Cardiac fibroblast (primary cell): ENCODE results near the gene GET4.

Source experiments
- DNase-seq, 2 donors: peaks; one replicate each; pipeline versions ENCODE4 v3.0.0 to v3.0.0-alpha.2; 2010; ENCODE audit warnings: low read depth in 2 of 2
- H3K4me3 ChIP-seq, 2 donors: replicated peaks in 1 of 2; 1 replicate in 1 of 2; 2 replicates in 1 of 2; pipeline ENCODE4 v1.5.1; 2011; ENCODE audit warnings: low read depth in 2 of 2, low read length in 2 of 2, mild to moderate bottlenecking in 2 of 2, moderate library complexity in 1 of 2
- TF ChIP-seq, protein P1 (sequence below): IDR thresholded peaks from one replicate; pipeline ENCODE4 v1.5.1; 2011; ENCODE audit warnings: low read depth, mild to moderate bottlenecking, low read length, inconsistent platforms

Gene GET4

DNA sequence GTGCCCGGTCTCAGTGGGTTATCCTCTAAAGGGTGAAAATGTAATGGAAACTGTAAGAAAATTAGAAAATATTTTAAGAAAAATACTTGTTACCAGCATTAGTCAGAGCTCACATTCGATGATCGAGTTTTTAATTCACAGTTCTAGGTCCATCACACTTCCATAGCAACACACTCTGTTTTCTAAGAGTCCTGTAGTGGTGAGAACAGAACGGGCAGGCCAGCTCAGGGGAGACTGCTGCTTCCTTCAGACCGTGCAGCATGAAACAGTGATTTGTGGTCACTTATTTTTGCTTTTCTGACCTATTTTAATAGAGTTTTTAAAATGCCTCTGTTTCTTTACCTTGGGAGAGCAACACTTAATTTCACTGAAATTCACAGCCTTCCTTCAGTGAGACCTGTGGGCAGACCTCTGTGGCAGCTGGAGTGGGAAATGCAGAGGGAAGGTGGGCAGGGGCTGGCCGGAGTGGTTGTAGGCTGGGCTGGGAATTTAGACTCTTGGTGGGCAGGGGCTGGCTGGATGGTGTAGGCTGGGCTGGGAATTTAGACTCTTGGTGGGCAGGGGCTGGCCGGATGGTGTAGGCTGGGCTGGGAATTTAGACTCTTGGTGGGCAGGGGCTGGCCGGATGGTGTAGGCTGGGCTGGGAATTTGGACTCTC is 42.6 kb upstream of the GET4 start:
- no peak overlapping the region for H3K4me3 ChIP-seq
- TF ChIP-seq, protein P1, sequence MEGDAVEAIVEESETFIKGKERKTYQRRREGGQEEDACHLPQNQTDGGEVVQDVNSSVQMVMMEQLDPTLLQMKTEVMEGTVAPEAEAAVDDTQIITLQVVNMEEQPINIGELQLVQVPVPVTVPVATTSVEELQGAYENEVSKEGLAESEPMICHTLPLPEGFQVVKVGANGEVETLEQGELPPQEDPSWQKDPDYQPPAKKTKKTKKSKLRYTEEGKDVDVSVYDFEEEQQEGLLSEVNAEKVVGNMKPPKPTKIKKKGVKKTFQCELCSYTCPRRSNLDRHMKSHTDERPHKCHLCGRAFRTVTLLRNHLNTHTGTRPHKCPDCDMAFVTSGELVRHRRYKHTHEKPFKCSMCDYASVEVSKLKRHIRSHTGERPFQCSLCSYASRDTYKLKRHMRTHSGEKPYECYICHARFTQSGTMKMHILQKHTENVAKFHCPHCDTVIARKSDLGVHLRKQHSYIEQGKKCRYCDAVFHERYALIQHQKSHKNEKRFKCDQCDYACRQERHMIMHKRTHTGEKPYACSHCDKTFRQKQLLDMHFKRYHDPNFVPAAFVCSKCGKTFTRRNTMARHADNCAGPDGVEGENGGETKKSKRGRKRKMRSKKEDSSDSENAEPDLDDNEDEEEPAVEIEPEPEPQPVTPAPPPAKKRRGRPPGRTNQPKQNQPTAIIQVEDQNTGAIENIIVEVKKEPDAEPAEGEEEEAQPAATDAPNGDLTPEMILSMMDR: no peak
- DNase-seq: no peak

DNA sequence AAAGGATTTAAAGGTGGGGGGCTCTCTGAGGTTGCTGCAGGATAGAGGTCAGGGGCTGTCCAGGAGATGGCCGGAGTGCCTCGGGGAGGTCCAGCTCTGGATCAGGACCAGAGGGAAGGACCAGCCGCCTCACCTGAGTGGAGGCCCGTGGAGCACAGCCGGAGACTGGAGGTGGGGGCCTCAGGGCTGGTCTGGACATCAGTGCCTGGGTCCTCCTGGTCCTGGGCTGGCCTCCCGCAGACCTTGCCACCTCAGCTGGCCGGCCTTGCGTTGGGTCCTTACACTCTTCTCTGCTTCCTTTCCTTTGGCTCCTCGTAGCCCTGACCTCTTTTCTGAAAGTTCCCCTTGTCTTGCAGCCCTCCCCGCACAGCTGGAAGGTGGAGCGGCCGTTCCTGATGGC is 42.1 kb upstream of the GET4 start:
- TF ChIP-seq, protein P1: no peak
- no peak for DNase-seq
- H3K4me3 ChIP-seq: no peak overlapping the region

DNA sequence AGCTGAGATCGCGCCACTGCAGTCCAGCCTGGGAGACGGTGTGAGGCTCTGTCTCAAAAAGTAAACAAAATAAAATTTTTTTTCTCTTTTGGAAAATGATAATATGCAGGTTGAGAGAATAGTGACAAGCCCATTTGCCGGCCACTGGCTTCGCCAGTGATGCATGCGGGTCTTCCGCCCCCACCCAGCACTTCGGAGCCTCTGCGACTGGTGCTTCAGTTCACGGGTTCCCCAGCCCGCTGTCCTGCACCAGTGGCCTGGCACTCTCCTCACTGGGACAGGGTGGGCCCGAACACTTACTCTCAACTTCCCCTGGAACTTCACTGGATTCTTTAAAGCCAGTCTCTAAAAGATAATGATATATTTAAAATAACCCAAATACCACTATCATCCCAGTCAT is 41.3 kb upstream of the GET4 start:
- no peak overlapping the region for H3K4me3 ChIP-seq
- no peak for DNase-seq
- TF ChIP-seq, protein P1: no peak

DNA sequence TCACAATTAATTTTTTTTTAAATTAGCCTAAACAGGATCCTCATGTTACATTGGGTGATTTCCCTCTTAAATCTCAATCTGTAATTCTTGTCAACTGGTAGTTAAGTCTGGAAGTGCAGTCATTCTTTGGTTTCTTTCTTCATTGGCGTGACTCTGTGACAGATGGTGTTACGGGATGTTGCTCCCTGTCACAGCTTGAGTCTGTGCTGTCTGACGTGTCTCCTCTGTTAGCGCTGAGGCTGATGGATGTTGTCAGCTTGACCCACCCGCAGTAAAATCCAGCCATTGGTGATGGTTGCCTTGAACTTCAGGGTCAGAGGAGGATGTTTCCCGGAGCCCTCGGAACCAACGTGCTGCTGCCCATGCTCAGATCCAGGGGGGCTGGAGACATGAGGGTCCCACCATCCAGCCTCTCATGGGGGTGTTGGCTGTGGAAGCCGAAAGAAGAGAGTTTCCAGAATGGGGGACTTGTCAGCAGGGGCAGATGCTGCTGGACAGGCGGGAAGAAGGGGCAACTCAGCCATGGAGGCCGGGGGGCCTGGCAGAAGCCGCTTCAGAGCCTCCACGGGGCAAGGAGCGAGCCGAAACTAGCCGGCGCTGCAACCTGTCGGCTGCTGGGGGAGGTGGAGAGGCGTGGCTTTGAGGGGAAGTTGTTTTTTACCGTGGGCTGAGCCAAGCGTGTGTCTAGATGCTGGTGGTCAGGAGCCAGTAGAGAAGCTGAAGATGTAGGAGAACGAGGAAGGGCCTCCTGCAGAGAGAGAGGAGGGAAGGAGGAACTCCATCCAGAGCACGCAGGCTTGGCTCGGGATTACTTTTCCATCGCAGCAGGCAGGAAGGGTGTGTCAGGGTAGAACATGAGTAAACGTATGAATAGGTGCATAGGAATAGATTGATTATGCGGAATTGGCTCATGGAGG is 40.6 kb upstream of the GET4 start:
- H3K4me3 ChIP-seq: no peak overlapping the region
- no peak for DNase-seq
- TF ChIP-seq, protein P1: no peak

DNA sequence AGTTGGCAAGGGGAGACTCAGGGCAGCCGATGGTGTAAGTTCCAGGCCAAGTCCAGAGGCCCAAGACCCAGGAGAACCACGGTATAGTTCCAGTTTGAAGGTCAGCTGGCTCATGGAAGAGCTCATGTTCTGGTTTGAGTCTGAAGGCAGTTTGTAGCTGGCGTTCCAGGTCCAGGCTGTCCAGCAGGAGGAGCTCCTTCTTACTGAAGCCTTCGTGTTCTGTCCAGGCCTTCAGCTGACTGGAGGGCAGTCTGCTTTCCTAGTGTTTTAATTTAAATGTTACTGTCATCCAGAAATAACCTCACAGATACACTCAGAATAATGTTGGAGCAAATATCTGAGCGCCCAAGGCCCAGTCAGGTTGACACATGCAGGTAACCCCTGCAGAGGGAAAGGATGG is 39.9 kb upstream of the GET4 start:
- peak; percentile 67 to 68 for DNase-seq

DNA sequence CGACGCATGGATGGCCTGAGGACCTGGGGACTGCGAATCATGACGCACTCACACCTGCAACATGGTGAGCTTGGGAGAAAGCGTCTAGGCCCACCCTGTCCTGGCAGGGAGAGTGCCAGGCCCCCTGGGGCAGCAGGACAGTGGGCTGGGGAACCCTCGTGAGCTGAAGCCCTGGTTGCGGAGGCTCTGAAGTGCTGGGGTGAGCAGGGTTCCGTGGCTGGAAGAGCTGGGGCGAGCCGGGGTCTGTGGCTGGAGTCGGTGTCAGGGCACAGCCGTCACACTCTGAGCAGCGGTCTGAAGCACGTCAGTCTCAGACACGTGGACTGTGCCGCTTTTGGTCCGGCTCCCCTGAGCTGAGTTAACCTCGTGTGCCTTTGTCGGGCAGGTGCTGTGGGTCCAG is 39.4 kb upstream of the GET4 start:
- DNase-seq: no peak
- TF ChIP-seq, protein P1: no peak
- no peak overlapping the region for H3K4me3 ChIP-seq

More for the DNA sequence above, 39.9 kb upstream of the GET4 start:
- no peak overlapping the region for H3K4me3 ChIP-seq
- TF ChIP-seq, protein P1: peak; percentile 60
